HG03575 (cell line): Measurements from ENCODE around the gene SMIM35.

Experiments used
- ATAC-seq: cut with Tn5 transposase; IDR thresholded peaks from one replicate; pipeline ENCODE4 v1.9.1; 2021; ENCODE audit not compliant: unreplicated experiment, insufficient number of reproducible peaks, low FRiP score; ENCODE audit errors: extremely low read depth

Gene SMIM35

GRCh38 chr11:117998664-117999353 lies 88.0 kb downstream of the SMIM35 start:
- no peak for ATAC-seq

DNA sequence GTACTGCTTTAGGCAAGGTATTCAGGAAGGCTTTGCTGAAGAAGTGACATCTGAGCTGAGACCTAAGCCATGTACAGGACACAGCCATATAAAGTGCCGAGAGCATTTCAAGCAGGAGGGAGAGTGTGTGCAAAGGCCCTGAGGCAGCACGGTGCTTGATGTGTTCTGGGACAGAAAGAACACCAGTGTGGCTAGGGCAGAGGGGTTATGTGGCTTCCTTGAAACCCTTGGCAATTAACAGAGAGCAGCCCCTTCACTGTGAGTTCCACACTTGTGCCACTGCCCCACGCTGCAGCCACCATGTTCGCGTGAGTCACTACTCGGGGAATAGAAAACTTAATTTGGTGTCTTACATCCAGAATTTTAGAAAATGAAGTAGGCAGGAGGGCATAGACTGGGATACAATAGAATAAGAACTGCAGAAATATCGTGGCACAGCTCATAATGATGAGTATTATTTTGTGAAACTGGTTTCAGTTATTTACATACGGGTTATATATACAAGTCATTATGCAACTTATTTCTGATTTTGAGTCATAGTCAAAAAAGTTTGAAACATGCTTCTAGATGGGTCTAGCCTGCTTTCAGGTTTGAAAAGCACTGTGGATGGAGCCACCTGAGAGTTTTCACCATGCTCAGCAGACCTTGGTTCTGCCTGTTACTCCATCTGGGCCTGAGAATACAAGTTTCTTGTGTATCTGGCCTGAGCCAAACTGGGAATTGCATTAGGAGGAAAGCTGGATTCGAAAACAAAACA lies 88.8 kb downstream of the SMIM35 start:
- peak; percentile 60 for ATAC-seq

DNA sequence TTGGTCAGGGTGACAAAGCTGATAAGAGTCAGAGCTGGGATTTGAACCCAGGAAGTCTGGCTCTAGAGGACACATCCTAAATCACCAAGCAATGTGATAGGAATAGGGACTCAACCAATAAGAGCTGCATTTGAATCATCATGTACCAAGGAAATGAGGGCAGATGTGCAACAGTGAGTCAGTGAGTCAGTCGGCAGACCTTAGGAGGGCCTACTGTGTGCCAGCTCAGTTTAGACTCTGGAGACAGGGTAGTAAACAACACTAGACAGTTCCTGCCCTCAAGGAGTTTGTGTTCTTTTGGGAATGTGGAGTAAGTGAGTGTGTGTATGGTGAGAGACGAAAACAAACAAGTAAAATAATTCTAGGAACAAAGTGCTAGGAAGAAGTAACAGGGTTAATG lies 89.4 kb downstream of the SMIM35 start:
- no peak for ATAC-seq

- no peak for ATAC-seq
Measured at GRCh38 chr11:117996058-117996457, 90.7 kb downstream of the SMIM35 start.

DNA sequence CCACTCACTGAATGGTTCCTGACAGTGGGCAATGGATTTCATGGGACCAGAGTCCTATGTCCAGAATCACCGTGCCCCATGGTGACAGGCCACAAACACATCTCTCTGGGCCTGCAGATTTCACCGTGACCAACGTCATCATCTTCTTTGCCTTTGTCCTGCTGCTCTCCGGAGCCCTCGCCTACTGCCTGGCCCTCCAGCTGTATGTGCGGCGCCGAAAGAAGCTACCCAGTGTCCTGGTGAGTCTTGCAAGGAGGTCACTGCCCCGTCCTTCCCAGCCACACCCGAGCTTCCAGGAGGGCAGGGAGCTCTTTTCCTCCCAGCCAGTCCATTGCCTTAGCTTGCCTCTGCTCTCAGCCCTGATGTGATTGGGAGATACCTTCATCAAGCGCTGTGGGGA lies 91.3 kb downstream of the SMIM35 start:
- no peak for ATAC-seq

GRCh38 chr11:117993988-117994745 lies 92.6 kb downstream of the SMIM35 start:
- ATAC-seq, result no peak

DNA sequence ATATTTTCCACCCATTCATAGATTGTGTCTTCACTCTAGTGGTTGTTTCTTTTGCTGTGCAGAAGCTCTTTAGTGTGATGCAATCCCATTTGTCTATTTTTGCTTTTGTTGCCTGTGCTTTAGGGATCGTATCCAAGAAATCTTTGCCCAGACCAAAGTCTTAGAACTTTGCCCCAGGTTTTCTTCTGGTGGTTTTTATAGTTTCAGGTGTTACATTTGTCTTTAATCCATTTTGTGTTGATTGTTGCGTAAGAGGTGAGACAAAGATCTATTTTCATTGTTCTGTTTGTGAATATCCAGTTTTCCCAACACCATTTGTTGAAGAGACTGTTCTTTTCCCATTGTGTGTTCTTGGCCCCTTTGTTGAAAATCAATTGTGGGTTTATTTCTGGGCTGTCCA lies 94.1 kb downstream of the SMIM35 start:
- ATAC-seq, result no peak

GRCh38 chr11:117992136-117992535 lies 94.6 kb downstream of the SMIM35 start:
- no peak for ATAC-seq

GRCh38 chr11:117989351-117990102 lies 97.2 kb downstream of the SMIM35 start:
- no peak for ATAC-seq

GRCh38 chr11:117986981-117987574 lies 99.7 kb downstream of the SMIM35 start:
- ATAC-seq, result peak; percentile 44

- no peak for ATAC-seq
Measured at GRCh38 chr11:117985953-117986887, 100.5 kb downstream of the SMIM35 start, which contains the start of gene IL10RA. IL10RA (plus strand) TSS chr11:117986394; CDS start chr11:117986468, 74 bp downstream.

DNA sequence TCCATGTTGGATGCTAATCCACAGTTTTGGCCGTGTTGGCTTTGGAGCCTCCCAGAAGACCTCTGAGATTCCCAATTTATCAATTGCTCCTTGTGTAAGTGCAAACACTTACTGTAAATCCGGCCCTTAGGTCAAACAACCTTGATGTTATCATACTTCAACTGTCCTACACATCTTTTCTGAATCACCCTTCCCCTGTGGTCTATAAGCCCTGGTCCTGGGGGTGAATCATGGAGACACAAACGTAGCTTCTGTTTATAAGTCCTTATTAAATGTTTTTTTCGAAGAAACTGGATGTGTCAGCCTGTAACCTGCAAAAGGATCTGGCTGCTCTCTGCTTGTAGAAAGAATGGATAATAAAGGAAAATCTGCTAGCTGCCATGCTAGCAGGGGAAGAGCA lies 102.3 kb downstream of the SMIM35 start:
- no peak for ATAC-seq

DNA sequence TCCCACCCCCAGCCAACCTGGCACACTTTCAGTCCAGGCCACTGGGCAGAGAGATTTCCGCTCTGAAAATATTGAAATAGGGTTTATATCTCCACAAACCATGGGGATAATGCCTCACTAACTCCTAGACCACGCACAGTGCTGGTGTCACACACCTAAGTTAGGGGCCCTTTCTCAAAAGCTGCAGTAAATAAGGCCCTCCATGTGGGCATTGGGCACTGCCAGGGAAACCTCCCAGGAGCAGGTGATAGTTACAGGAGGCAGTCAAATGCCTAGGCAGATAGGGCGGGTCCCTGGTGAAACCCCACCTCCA lies 103.6 kb downstream of the SMIM35 start:
- no peak for ATAC-seq

- no peak for ATAC-seq
Measured at GRCh38 chr11:117980720-117981119, 106.0 kb downstream of the SMIM35 start.

- no peak for ATAC-seq
Measured at GRCh38 chr11:117980280-117980679, 106.5 kb downstream of the SMIM35 start.

GRCh38 chr11:117979481-117980211 lies 107.1 kb downstream of the SMIM35 start:
- no peak for ATAC-seq

GRCh38 chr11:117978991-117979390 lies 107.8 kb downstream of the SMIM35 start:
- no peak for ATAC-seq
